HG03558 (cell line): Measurements from ENCODE around the gene ABCG1.

Experiments
- ATAC-seq: cut with Tn5 transposase; IDR thresholded peaks from one replicate; pipeline ENCODE4 v1.9.1; 2021; ENCODE audit warnings: moderate number of reproducible peaks; ENCODE audit not compliant: unreplicated experiment; ENCODE audit errors: extremely low read depth

ABCG1 gene

GRCh38 chr21:42314616-42315295 is 95.8 kb downstream of the ABCG1 start:
- no peak for ATAC-seq

- no peak for ATAC-seq
Observed at GRCh38 chr21:42315296-42315891, 96.5 kb downstream of the ABCG1 start, which contains the start of gene TFF3. Gene TFF3 (minus strand): TSS chr21:42315409. CDS start chr21:42315374, 35 bp downstream.

- ATAC-seq: no peak
Observed at GRCh38 chr21:42316891-42317290, 98.0 kb downstream of the ABCG1 start.

- no peak for ATAC-seq
Observed at GRCh38 chr21:42317341-42317741, 98.4 kb downstream of the ABCG1 start.

- no peak for ATAC-seq
Observed at GRCh38 chr21:42317826-42318746, 99.1 kb downstream of the ABCG1 start.

GRCh38 chr21:42319376-42319775 is 100.4 kb downstream of the ABCG1 start:
- ATAC-seq: no peak

- no peak for ATAC-seq
Observed at GRCh38 chr21:42319851-42320572, 101.1 kb downstream of the ABCG1 start.

GRCh38 chr21:42320791-42321190 is 101.9 kb downstream of the ABCG1 start:
- no peak for ATAC-seq

GRCh38 chr21:42321231-42321630 is 102.3 kb downstream of the ABCG1 start:
- no peak for ATAC-seq

- ATAC-seq: no peak
Observed at GRCh38 chr21:42321845-42322244, 102.9 kb downstream of the ABCG1 start.

GRCh38 chr21:42324896-42325295 is 106.0 kb downstream of the ABCG1 start:
- ATAC-seq: no peak

- ATAC-seq: no peak
Observed at GRCh38 chr21:42330380-42331371, 111.7 kb downstream of the ABCG1 start.

- ATAC-seq: no peak
Observed at GRCh38 chr21:42331660-42332059, 112.7 kb downstream of the ABCG1 start.

GRCh38 chr21:42332557-42333317 is 113.8 kb downstream of the ABCG1 start:
- no peak for ATAC-seq

- no peak for ATAC-seq
Observed at GRCh38 chr21:42336054-42336453, 117.1 kb downstream of the ABCG1 start.

GRCh38 chr21:42337276-42337675 is 118.3 kb downstream of the ABCG1 start:
- ATAC-seq: no peak

GRCh38 chr21:42337830-42338728 is 119.1 kb downstream of the ABCG1 start:
- no peak for ATAC-seq
